ENCODE measurements around the gene LUC7L.
"Not testable (repeated sequence)": the region's sequence is repeated elsewhere in the genome, so short reads cannot be mapped to it uniquely, and the experiment has no call there.

LUC7L gene

DNA sequence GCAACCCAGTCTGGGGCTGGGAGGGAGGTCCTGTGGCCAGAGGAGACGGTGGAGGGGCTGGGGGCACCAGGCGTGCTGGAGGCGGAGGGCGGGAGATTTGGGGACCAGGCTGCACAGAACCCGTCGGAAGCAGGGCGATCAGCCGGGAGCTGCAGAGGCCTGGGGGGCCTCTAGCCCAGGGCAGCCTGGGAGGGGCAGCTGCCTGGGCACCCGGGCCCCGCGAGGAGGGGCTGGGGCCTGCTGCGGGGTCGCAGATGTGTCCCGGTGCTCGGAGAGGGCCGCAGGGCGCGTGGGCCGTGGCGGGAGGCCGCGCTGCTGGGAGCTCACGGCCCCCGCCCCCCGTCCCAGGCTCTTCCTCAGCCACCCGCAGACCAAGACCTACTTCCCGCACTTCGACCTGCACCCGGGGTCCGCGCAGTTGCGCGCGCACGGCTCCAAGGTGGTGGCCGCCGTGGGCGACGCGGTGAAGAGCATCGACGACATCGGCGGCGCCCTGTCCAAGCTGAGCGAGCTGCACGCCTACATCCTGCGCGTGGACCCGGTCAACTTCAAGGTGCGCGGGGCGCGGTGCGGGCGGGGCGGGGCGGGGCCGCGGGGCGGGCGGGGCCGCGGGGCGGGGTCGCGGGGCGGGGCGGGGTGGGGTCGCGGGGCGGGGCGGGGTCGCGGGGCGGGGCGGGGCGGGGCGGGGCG is 65.0 kb downstream of the LUC7L start:
- not testable (repeated sequence) for DNase-seq

DNA sequence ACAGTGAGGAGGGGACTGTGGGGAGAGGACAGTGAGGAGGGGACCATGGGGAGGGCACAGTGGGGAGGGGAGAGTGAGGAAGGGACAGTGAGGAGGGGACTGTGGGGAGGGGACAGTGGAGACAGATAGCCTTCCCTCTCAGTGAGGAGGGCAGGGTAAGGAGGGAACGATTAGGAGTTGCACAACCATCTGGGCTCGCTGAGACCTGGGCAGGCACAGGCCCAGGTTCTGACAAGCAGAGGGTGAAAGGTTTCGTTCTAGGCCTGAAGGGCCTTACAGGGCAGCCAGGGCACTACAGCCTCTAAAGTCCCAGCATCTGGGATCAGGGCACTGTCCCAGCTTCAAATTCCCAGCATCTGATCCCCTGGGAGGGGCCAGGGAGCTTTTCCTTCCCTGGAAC is 65.6 kb downstream of the LUC7L start:
- DNase-seq, result not testable (repeated sequence)

DNA sequence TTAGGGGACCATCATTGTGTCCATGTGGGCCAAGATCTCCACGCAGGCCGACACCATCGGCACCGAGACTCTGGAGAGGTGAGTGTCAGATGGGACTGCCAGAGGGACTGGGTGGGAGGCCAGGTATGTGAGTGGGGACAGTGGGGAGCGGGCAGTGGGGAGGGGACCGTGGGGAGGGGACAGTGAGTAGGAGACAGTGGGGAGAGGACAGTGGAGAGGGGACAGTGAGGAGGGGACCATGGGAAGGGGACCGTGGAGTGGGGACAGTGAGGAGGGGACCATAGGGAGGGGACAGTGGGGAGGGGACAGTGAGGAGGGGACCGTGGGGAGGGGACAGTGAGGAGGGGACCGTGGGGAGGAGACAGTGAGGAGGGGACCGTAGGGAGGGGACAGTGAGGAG is 66.1 kb downstream of the LUC7L start:
- not testable (repeated sequence) for DNase-seq

DNA sequence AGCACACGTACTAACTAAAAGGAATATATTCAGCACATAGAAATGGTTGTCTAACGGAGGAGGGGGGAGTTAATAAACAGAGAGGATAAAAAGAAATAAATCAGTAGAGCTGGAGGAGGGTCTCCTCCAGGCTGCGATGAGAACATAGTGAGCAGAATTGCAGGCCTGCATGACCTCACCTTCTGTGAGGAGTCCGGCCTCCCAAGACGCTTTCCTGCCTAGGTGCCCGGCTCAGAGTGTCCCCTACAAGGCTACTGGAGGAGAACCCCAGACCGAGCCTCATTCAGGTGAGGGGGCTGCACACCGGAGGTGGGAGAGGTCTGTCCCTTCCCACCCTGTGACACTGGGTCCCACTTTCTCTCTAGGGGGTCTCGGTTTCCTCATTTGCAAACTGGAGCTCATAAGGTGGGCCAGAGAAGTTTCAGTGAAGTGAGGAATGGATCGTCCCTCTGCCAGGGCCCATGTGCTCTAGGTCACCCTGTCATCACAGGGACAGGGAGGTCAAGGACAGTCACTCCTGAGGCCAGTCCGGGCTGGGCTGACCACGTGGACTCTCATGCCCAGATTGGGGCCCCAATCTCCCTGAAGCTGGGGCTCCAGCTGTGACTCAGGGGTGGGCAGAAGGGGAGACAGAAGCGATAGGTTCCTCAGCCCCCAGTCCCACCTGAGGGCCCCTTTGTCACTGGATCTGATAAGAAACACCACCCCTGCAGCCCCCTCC is 66.8 kb downstream of the LUC7L start:
- no peak for DNase-seq

DNA sequence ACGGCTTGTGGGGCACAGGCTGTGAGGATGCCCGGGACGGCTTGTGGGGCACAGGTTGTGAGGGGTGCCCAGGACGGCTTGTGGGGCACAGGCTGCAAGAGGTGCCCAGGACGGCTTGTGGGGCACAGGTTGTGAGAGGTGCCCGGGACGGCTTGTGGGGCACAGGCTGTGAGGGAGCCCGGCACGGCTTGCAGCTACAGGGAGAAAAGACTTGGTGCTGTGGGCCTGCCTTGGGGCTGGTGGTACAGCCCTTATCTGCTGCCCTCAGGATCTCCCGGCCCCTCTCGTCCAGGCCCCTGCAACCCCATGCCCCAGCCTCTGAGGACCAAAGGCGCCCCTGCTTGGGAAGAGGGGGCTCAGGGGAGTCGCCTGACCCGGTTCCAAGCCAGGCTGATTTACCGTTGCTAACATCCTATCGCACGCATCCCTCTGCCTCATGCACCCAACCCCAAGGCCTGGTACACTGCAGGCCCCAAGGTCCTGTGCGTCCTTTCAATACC is 68.5 kb downstream of the LUC7L start:
- no peak for DNase-seq

DNA sequence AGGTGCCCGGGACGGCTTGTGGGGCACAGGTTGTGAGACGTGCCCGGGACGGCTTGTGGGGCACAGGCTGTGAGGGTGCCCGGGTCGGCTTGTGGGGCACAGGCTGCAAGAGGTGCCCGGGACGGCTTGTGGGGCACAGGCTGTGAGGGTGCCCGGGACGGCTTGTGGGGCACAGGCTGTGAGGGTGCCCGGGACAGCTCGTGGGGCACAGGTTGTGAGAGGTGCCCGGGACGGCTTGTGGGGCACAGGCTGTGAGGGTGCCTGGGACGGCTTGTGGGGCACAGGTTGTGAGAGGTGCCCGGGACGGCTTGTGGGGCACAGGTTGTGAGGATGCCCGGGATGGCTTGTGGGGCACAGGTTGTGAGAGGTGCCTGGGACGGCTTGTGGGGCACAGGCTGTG is 69.0 kb downstream of the LUC7L start:
- DNase-seq, result not testable (repeated sequence)

DNA sequence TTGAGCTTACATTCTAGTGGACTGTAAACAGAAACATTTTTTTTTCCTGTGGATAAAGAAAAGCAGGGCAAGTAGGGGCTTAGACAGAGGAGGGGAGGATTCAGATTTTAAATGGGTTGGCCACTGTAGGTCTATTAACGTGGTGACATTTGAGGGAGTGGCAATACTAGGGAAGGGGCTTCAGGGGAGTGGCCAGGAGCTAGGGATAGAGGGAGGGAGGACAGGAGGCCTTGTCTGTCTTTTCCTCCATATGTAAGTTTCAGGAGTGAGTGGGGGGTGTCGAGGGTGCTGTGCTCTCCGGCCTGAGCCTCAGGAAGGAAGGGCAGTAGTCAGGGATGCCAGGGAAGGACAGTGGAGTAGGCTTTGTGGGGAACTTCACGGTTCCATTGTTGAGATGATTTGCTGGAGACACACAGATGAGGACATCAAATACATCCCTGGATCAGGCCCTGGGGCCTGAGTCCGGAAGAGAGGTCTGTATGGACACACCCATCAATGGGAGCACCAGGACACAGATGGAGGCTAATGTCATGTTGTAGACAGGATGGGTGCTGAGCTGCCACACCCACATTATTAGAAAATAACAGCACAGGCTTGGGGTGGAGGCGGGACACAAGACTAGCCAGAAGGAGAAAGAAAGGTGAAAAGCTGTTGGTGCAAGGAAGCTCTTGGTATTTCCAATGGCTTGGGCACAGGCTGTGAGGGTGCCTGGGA is 70.0 kb downstream of the LUC7L start:
- no peak for DNase-seq

DNA sequence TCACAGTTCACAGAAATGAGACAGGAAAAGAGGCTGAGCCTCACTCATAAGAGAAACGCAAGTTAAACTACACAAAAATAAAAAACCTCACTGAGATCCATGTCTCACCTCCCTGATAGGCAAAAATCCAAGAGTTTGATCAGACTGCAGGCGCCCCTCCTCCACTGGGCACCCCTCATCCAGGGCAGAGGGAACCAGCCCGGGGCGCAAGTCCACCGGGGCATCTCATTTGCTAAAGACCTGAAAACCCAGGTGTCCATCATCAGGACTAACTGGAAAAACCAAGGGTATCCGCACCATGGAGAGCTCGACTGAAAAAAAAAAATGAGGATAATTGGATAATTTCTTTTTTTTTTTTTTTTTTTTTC is 74.2 kb downstream of the LUC7L start:
- DNase-seq, result no peak

DNA sequence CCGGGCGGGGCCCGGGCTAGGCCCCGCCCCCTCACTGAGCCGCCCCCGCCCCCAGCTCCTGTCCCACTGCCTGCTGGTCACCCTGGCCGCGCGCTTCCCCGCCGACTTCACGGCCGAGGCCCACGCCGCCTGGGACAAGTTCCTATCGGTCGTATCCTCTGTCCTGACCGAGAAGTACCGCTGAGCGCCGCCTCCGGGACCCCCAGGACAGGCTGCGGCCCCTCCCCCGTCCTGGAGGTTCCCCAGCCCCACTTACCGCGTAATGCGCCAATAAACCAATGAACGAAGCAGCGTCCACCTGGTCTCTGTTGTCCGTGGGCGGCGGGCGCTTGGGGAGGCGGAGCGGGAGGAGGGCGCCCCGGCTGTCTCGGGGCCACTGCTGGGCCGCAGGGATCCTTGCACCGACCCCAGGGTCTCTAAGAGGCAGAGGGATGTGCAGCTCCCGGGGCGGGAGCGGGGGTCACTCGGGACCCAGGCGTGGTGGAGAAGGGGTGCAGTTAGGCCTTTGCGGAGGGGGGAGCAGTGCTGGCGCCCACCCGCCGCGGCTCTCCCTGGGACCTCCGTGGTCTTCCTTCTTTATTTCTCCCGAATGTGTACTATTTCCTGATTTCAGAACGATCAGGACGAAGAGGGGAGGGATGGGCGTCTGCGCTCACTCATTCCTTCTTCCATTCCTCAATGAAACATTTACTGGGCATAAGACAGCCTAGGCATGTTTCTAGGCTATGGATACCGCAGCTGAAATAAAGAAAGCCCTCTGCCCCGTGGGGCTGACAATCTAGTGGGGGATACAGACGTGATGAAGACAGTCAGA is 74.8 kb downstream of the LUC7L start:
- DNase-seq, result no peak

DNA sequence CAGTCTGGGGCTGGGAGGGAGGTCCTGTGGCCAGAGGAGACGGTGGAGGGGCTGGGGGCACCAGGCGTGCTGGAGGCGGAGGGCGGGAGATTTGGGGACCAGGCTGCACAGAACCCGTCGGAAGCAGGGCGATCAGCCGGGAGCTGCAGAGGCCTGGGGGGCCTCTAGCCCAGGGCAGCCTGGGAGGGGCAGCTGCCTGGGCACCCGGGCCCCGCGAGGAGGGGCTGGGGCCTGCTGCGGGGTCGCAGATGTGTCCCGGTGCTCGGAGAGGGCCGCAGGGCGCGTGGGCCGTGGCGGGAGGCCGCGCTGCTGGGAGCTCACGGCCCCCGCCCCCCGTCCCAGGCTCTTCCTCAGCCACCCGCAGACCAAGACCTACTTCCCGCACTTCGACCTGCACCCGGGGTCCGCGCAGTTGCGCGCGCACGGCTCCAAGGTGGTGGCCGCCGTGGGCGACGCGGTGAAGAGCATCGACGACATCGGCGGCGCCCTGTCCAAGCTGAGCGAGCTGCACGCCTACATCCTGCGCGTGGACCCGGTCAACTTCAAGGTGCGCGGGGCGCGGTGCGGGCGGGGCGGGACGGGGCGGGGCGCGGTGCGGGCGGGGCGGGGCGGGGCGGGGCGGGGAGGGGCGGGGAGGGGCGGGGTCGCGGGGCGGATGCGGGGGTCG is 75.6 kb downstream of the LUC7L start:
- not testable (repeated sequence) for DNase-seq

DNA sequence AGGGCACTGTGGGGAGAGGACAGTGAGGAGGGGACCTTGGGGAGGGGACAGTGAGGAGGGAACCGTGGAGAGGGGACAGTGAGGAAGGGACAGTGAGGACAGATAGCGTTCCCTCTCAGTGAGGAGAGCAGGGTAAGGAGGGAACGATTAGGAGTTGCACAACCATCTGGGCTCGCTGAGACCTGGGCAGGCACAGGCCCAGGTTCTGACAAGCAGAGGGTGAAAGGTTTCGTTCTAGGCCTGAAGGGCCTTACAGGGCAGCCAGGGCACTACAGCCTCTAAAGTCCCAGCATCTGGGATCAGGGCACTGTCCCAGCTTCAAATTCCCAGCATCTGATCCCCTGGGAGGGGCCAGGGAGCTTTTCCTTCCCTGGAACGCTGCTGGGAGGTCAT is 76.1 kb downstream of the LUC7L start:
- not testable (repeated sequence) for DNase-seq

DNA sequence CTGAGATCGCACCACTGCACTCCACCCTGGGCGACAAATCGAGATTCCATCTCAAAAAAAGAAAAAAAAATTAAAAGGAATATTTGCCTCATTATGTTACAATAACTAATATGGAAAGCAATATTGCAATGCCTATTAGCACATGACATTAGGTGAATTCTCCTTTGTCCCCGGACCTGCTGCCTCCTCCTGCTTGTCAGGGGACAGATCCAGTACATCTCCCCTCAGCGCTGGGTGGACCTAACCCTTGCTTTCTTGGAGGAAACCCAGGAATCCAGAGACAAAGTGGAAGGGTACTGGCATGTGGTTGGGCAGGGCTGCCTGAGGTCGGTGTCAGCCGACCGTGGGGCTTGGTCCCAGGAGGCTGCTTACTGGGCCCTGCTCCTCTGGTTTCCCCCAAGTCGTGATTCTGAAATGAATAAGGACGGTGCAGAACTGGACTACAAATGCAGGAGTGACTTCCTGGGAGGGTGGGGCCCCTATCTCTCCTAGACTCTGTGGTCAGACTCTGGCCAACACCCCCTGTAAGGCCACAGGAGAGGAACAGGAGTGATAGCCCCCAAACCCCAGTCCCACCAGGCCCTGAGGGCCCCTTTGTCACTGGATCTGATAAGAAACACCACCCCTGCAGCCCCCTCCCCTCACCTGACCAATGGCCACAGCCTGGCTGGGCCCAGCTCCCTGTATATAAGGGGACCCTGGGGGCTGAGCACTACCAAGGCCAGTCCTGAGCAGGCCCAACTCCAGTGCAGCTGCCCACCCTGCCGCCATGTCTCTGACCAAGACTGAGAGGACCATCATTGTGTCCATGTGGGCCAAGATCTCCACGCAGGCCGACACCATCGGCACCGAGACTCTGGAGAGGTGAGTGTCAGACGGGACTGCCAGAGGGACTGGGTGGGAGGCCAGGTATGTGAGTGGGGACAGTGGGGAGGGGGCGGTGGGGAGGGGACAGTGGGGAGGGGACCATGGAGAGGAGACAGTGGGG is 76.8 kb downstream of the LUC7L start, which contains the start of gene HBZ:
HBZ (plus strand) TSS at position 504 of the 988 bp plus-strand sequence; CDS start at position 770, 266 bp downstream.
- DNase-seq, result no peak

DNA sequence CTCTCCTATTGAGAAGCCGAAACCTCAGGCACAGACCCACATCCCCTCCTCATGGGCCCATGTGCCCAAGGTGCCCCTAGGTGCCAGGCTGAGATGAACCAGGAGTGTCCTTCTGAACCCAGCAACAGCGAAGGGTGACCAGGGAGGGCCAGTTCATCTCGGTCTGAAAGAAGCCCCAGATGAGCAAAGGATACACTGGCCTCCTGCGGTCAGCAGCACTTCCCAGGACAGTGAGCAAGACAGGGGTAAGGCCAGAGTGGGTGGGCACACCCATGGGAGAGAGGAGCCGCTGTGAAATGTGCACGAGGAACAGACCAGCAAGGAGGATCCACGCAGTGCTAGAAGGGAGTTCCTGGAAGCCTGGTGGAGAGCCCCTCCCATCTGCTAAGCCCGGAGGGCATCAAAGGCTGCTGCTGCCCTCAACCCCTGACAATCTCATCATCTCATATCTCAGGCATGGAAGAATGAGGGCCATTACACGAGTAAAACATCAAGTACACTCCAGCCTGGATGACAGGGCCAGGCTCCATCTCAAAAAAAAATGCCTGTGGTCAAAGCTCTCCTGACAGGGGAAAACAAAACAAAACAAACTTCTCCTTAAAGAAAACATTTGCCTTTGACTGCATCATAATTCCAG is 80.1 kb downstream of the LUC7L start:
- DNase-seq, result no peak

DNA sequence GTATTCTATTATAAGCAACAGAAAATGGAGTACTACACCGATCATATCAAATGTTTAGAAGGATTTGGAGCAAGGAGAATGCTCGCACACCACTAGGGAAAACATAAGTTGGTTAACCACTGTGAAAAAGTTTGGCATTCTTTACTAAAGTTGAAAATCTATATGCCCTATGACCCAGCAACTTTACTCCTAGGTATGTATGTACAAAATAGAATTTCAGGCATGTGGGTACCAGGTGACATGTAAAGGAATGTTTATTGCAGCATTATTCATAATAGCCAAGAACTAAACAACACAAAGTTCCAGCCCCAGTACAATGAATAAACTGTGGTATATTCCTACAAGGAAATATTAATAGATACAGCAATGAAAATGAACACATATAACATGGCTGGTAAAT is 82.6 kb downstream of the LUC7L start:
- DNase-seq, result no peak

DNA sequence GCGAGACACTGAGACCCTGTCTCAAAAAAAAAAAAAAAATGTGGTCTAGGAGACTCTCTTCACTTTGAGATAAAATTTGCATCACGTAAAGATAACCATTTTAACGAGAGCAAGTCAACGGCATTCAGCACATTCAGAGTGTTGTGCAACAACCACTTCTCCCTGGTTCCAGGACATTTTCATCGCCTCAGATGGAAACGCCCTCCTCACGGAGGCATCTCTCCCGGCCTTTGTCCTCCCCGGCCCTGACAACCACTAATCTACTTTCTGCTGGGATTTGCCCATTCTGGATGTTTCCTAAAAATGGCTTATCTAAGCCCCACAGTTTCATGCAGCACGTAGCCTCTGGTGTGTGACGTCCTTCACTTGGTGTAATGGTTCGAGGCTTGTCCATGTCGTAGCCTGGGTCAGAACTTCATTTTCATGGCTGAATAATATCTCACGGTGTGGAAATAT is 84.4 kb downstream of the LUC7L start:
- no peak for DNase-seq

DNA sequence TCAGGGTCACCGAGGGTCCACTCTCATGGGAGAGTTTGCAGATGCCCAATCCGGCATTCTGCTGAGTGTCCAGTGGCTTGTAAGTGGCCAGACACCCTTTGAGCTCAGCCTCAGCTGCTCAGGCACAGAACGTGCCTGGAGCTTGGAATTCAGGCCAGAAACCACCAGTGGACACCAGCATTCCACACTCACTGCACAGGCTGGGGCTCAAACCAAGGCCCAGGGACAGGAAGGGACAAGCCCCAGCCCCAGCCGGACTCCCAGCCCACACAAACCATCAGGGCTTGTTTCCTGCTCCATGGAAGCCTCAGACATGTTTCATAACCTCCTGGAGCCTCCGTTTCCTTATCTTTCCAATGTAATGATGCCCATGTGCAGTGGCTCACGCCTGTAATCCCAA is 85.8 kb downstream of the LUC7L start:
- DNase-seq, result no peak

DNA sequence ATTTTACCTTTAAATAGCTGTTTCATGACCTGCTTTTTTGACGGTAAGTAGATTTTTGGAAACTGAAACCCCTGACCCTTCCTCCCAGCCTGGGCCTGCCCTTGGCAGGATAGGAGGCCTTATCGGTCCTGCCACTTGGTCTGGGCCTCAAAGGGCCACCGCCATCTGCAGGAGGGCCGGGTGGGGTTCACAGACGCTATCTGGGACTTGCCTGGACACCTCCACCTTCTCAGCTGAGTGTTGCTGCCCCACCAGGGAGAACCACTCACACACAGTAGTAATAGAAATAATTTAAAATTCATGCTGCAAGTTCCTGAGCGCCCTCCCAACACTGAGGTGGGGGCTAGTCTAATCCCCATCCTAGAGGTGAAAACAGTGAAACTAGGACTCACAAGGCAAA is 86.2 kb downstream of the LUC7L start:
- DNase-seq, result no peak

DNA sequence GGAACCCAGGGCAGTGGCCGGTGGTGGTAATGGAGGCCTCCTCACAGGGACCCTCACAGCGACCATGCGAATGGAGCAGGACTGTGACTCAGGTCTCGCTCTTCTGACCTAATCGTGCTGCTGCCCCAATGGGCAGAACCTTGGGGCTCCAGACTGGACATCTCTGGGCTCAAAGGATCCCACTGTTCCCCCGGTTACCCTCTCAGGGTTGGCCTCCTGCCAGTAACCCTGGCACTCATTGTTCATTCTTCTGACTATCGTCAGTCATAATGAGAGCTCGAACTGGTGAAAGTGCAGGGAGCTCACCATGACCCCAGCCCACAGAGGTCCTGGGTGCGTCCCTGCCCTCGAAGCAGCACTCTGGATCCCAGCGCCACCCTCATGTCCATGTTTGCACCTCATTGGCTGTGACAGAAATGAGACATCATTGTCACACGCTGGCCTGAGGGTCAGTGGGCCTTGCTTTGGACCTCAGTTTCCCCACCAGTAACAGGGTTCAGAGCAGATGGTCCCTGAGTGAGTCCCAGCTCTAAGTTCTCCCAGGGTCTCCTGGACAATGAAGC is 86.8 kb downstream of the LUC7L start:
- no peak for DNase-seq

DNA sequence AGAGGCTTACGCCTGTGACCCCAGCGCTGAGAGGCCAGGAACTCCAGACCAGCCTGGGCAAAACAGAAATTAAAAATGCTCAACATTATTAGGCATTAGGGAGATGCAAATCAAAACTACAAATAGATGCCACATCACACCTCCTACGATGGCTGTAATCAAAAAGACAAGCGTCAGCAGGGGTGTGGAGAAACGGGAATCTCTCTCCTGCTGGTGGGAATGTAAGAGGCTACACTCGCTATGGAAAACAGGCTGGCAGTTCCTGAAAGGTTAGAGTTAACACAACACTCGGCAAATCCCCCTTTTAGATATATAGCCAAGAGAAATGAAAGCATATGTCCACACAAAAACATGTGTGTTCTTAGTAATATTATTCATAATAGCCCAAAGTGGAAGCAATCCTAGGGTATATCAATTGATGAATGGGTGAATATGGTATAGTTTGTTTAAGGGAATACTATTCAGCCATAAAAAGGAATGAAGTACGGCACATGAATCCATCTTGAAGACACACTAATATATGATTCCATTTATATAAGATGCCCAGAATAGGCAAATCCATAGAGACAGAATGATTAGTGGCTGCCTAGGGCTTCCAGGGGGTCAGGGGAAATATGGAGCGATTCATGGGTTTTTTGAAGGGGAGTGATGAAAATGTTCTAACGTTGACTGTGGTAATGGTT is 88.9 kb downstream of the LUC7L start:
- no peak for DNase-seq

Data from GDM1 (cell line).